GM15510 (cell line): ENCODE results near the gene CAPN1.

Experiments used
- POLR2A ChIP-seq: IDR thresholded peaks from 3 replicates; pipeline ENCODE4 v1.6.1; 2011; ENCODE audit warnings: borderline replicate concordance; ENCODE audit not compliant: insufficient read length; ENCODE audit errors: extremely low read depth

Gene CAPN1

GRCh38 chr11:65181569-65182257 is at the start of gene CAPN1:
Gene CAPN1 (plus strand): TSS chr11:65181928. CDS start chr11:65182702, 774 bp downstream.
- TF ChIP-seq POLR2A, result peak; percentile 50

- peak; percentile 74 for TF ChIP-seq POLR2A
These were observed 49.3 kb upstream of the CAPN1 start for GRCh38 chr11:65132238-65132987.

DNA sequence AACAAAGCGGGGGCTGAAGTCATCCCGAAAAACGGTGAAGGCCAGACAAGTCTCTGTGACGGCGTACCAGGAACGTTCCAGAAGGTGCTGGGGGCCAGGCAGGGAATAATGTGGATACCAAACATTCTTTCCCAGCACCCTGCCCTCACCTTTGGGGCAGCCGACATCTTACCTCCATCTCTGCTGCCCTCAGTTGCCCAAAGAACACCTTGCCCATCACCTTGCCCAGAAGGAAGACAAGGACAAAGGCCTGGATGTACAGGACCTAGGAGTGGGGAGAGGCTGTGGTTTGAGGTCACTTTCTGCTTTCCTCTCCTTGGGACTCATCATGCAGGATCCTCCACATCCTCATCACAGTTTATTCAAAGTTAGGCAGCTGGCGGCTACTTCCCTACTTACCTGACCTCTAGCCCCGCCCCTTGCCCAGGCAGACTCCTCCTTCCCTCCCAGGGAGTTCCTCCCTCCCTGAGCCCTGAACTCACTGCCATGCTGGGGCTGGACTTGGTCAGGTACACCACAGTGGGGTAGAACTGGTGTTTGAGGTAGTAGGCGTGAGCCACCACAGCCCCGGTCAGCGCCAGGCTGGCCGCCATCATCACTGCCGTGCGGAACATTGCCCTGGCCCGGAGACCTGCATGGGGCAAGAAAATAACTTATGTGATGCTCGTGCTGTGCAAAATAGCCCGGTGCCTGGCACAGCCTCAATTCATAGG is 48.6 kb upstream of the CAPN1 start:
- TF ChIP-seq POLR2A, result peak; percentile 44

DNA sequence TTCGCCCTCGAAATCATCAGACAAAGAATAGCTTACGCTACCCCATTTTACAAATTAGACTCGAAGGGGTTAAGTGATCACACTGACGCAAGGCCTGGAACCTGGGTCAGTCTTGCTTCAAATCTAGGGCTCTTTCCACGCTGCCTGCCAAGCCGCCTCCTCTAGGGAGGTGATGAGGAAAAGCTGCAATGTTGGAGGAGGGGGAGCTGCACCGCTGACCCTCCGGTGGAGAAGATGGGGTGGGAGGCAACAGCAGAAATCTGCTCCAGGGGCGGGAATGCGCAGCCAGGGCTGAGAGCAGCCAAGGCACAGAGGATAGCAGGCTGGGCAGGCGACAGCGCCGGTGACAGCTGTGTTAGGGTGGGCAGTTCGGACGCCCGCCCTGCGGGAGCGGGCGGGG is 48.0 kb upstream of the CAPN1 start:
- no peak for TF ChIP-seq POLR2A

- peak; percentile 86 for TF ChIP-seq POLR2A
These were observed 47.3 kb upstream of the CAPN1 start, which contains the start of gene SYVN1 for GRCh38 chr11:65134240-65134951. Gene SYVN1 (minus strand): TSS chr11:65134519. CDS start chr11:65133601, 918 bp downstream.

- peak; percentile 68 for TF ChIP-seq POLR2A
These were observed 46.6 kb upstream of the CAPN1 start for GRCh38 chr11:65134952-65135632.

DNA sequence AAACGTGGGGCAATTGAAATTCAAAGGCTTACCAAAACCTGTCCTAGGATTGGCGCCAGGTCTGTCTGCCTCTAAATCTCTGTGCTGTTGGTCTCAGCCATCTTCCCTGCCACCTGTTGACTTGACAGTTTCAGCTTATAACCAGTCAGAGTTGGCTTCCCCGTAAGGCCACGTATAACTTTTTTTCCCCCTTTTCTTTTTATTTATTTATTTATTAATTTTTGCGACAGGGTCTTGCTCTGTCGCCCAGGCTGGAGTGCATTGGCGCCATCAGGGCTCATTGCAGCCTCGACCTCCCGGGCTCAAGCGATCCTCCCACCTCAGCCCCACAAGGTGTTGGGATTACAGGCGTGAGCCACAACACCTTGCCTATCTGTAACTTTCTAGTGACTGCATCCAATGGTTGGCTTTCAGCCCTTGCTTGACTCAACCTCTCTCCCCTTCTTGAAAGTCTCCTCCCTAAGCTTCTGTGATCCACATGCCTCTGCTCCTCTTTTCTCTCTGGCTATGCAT is 46.0 kb upstream of the CAPN1 start:
- no peak for TF ChIP-seq POLR2A

DNA sequence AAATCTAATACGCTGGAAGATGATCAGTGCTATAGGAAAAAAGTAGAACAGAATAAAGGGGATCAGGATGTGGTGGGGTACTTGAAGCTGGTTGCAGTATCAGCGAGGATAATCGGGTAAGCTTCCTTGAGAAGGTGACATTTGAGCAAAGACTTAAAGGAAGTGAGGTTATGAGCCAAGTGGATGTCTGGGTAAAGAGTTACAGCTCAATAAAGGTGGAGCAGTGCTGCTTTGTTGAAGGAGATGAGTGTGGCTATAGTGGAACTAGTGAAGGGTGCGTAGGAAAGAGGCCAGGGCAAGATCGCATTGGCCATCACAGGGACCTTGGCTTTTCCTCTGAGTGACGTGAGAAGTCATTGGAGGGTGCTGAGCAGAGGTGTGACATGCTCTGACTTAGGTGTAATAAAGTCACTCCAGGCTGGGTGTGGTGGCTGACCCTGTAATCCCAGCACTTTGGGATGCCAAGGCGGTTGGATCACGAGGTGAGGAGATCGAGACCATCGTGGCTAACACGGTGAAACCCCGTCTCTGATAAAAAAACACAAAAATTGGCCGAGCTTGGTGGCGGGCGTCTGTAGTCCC is 45.1 kb upstream of the CAPN1 start:
- no peak for TF ChIP-seq POLR2A

GRCh38 chr11:65141896-65142494 is 39.7 kb upstream of the CAPN1 start:
- TF ChIP-seq POLR2A, result no peak

DNA sequence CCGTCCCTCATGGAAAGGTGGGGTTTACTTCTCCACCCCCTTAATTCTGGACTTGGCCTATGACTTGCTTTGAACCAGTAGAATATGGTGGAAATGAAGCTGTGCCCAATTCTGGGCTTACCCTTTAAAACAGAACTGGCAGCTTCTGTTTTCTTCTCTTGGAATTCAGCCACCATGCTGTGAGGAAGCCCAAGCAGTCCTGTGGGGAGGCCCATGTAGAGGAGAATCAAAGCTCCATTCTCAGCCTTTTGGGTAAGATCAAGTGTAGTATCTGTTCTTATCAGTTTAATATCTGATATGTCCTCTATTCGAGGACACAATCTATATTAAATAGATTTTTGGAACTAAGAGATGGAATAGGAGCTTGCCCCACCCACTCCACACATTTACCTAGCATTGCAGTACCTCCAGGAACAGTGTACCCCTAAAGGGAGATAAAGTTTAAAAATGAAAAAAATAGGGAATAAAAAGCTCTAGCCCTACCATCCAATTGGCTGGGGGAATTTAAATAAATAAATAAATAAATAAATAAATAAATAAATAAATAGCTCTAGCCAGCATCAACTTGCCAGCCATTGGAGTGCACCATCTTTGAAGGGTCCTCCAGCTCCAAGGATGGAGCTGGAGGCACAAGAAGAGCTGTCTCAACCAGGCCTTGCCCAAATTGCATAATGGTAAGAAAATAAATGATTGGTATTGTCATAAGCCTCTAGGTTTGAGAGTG is 34.2 kb upstream of the CAPN1 start:
- TF ChIP-seq POLR2A, result no peak

DNA sequence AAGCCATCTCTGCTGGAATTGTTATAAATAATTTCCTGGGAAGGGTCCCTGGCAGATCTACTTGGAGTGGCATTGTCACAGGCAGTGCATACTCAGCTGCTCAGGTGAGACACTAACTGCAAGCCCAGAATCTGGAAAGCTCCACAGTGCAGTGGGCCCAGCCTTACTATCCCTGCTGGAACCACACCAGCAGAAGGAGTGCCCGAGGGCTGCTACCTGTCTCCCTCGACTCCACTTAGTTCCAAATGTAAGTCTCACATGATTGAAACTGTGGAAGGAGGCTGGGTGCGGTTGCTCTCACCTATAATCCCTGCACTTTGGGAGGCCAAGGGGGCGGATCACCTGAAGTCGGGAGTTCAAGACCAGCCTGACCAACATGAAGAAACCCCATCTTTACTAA is 33.1 kb upstream of the CAPN1 start:
- TF ChIP-seq POLR2A, result no peak

- TF ChIP-seq POLR2A, result no peak
These were observed 31.0 kb upstream of the CAPN1 start for GRCh38 chr11:65150509-65151299.
